Suprapubic skin (tissue), 4 donors: ENCODE data around the gene KRTAP20-3.

Experiments used
- CTCF ChIP-seq, 2 donors: fragments of 200-600 bp in 1 of 2; fragments of 450-650 bp in 1 of 2; sonication (generic) in 1 of 2; IDR thresholded peaks; one replicate each; pipeline ENCODE4 v1.5.1; 2016 to 2019; ENCODE audit warnings: antibody characterized with exemption in 2 of 2, mild to moderate bottlenecking in 1 of 2, moderate library complexity in 1 of 2
- POLR2A ChIP-seq, 2 donors: fragments of 450-650 bp; IDR thresholded peaks; one replicate each; pipeline ENCODE4 v1.6.1; 2017; ENCODE audit warnings: antibody characterized with exemption in 2 of 2, mild to moderate bottlenecking in 2 of 2, moderate library complexity in 2 of 2
- POLR2AphosphoS5 ChIP-seq, 3 donors: sonication (generic); formaldehyde crosslinking; IDR thresholded peaks; one replicate each; pipeline ENCODE4 v1.6.1; 2017; ENCODE audit warnings: antibody characterized with exemption in 3 of 3

DNA sequence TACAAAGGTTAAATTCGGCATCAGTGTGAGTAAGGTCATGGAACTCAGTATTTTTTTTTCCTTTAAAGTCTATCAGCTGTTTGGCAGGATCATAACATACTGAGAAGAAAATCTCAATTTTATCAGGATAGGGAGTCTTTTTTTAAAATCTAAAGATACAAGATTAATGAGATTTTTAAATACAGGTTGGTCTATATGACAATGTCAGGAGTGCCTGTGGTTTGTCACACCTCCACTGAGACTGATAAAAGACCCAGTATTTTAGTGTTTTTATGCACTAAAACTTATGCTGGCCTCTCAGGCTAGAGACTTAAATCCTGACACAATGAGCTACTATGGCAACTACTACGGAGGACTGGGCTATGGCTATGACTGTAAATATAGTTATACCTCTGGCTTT lies at the start of gene KRTAP20-3:
- TF ChIP-seq CTCF (IDR thresholded peaks at IDR 0.05) (no peak), POLR2AphosphoS5 (IDR thresholded peaks at IDR 0.05) (no peak), POLR2A (IDR thresholded peaks at IDR 0.05) (no peak)
